HG03139 (cell line): ENCODE results near the gene SRC.

ENCODE experiments used
- ATAC-seq: cut with Tn5 transposase; IDR thresholded peaks from one replicate; pipeline ENCODE4 v1.9.1; 2021; ENCODE audit not compliant: unreplicated experiment

Gene SRC

DNA sequence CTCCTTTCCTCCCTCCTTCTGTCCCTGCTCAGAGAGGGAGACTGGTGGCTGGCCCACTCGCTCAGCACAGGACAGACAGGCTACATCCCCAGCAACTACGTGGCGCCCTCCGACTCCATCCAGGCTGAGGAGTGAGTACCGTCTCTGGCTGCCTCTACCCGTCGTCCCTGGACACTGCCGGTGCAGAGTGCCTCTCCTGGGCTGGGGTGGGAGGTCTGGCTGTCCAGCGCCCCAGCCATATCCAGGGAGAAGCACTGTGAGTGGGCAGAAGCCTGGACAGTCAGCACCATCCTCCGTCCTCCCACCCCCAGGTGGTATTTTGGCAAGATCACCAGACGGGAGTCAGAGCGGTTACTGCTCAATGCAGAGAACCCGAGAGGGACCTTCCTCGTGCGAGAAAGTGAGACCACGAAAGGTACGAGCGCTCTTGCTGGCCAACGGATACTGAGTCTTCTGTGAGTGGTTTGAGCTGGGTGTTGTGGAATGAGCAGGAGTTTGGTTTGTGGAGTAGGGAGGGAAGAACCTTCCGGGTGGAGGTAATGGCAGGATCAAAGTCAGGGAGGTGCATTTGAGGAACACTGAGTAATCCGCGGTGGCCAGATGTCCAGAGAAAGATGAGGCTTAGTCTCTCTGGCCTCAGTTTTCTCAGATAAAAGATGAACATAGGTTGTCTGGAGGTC, 48.1 kb downstream of the SRC start:
- no peak for ATAC-seq

DNA sequence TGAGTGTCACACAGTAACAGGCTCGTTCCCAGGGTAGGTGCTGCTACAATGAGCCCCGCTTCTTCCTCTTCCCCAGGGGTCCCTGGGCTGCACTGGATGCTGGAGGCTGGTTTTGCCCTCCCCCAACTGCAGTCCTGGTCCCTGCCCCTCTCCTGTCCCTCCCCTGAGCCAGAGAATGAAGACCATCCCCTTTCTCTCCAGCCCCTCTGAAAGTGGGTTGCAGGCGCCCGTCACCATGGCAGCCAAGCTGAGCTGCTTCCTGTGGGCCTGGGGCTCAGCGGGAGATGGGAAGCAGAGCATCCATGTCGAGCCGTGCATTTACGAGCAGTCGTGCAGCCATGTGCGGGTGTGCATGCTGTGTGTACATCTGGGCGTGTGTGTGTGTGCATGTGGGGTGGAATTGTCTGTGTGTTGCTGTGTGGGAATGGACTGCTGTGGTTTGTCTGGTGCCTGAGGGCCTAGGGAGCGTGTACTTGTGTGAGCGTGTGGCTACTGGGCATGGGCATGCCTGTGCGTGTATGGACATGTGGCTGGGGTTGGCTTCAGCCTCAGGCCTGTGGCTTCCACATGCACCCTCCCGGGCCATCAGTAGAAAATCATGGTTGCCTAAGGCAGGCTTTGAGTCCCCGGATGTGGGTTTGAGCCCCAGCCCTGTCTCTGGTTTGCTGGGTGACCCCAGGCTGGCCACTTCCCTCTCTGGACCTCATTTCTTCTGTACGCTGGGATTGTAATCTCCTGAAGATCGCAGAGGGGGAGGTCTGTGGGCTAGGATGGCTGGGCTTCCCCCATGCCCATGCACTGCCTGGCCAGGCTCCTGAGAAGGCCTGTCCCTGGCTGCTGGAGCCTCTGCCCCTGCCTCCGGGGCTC, 48.8 kb downstream of the SRC start:
- ATAC-seq, result no peak

DNA sequence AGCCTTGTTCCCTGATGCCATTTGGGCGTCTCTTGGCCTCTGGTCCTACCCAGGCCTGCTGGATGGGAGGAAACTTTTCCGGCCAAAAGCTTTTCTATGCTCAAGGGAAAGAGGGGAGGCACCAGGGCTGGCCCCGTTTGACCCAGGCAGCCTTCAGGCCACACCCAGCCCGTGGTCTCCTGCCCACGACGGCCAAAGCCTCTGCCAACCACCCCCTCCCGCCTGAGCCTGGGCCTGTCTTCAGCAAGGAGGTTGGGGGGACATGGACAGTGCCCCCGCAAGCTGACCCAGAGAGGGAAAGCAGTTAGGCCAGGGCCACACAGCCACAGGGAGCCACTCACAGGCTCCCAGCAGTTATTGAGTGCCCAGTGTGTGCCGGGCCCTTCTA, 49.5 kb downstream of the SRC start:
- no peak for ATAC-seq

DNA sequence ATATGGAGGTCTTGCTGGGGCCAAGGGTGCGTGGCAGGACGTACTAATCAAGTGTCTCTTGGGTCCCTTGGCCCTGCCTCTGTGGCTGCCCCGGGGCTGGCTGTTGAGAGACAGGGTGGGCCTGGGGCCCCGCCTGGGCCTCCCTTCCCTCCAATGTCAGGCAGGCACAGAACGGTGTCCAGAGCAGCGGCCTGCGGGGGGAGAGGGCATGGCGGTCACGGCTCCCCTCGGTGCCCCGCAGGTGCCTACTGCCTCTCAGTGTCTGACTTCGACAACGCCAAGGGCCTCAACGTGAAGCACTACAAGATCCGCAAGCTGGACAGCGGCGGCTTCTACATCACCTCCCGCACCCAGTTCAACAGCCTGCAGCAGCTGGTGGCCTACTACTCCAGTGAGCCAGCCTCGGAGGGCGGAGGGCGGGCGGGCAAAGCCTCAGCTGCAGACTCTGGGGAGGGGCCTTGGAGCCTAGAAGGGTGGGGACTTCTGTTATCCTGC, 50.0 kb downstream of the SRC start:
- ATAC-seq, result no peak

DNA sequence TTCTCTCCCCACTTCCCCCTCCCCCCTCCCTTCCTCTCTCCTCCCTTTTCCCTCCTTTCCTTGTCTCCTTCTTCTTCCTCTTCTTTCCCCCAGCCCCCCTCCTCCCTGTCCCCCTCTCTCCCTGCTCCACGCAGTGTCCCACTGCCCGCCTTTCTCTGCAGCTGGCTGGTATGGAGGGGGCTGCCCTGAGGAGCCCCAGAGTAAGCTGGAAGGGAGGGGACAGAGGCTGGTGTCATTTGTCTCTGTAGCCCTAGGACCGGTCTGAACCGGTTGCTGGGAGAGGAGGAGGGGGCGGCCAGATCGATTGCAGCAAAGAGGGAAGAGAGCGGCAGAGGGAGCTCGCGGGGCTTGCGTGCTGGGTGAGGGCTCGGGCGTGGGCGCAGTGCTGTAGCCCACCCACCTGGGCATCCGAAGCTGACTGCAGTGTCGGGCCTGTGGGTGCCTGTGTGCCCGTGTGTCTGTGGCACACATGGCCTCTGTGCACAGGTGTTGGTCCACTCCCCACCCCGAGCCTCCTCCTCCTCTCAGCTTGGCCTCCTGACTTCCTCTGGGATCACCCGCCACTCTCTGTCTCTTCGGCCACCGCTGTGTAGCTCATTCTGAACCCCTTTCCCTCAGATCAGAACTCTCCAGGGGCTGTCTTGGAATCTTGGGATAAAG, 50.6 kb downstream of the SRC start:
- no peak for ATAC-seq

DNA sequence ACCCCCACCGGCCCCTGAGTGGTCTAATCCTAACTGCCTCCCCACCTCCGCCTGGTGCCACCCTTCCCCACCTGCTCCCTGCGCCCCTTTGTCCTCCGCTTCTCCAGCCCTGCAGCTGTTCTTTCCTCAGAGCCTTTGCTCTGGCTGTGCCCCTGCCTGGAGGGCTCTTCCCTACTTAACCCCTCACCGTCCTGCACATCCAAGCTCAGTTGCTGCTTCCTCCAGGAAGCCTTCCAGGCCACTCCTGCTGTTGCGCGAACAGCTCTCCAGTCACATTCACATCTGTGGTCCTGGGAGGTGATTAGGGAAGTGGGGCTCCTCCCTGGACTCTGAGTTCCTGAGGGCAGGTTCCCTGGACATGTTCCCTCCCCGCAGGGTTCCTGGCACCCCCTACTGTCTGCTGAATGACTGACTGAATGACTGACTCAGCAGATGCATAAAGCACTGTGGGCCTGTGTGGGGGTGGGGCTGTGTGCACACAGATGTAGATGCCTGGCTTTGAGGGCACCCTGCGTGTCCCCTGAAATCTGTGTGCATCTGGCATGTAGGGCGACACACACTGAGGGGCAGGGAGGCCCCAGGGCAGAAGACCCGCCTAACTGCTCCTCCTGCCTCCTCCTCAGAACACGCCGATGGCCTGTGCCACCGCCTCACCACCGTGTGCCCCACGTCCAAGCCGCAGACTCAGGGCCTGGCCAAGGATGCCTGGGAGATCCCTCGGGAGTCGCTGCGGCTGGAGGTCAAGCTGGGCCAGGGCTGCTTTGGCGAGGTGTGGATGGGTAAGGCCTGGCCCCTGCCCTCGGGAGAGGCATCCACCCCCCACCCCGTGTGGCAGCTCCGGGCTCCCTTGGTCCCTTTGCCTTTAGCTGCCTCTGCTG, 51.4 kb downstream of the SRC start:
- no peak for ATAC-seq

DNA sequence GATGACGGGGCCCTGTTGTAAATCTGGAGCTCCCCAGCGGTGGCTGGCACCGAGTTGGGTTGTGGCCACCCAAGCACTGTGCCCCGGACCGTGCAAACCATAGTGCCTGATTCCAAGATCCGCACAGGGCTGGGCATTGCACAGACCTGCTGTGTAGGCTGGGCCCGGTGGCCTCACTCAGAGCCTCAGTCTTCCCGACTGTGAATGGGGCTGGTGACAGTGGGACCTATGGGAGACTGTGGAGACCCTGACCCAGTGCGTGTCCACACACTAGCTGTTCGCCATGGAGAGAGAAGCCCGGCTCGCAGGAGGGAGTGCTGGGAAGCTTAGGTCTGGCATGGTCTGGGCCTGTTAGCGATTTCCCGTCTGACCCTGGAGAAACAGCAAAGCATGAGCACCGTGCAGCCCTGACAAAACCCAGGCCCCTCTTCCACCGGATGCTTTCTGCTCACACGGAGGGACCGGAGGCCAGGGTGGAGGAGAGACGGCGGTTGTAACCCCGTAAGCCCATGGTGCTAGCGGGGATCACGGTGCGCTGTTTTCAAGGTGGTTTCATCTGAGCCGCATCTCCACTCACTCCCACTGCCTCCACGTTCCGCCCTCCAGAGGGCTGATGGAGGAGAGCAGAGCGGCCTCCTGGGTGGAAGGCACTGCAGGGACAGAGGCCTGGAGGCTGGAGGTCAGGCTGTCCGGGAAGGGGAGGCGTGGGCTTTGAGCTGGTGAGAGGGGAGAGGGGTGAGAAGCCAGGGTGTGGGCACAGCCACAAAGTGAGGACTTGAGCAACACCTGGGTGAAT, 52.2 kb downstream of the SRC start:
- ATAC-seq, result no peak

DNA sequence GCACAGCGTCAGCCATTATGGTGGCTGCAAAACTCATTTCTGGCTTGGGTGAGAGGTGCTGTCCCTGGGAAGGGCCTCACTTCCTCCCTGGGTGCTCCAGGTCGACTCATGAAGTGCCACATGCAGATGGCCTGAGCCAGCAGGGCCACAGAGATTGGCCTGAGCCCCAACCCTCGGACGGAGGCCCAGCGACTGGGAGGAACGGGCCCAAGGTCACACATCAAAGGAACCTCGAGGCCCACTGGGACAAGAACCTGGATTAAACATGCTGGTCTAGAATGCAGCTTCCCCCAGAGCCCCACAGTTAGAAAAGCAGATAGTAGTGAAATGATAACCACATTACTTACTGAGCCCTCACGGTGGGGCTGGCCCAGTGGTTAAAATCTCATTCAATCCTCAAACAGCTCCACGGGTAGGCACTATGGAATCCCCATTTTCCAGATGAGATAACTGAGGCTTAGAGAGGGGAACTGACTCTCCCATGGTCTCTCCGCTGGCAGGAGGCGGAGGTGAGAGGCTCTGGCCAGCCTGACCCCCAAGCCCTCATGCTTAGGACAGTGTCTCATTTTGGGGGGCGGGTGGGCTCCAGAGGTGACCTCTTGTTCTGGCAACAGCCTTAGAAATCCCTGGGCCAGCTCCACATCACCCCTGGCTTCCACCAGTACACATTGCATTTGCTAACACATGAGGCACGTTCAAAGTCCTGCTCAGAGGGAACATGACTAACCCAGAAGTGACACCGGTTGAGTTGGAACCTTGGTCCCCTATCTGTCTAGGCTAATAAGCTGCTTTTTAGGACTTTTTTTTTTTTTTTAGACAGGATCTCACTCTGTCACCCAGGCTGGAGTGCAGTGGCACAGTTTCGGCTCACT, 53.0 kb downstream of the SRC start:
- ATAC-seq, result no peak

DNA sequence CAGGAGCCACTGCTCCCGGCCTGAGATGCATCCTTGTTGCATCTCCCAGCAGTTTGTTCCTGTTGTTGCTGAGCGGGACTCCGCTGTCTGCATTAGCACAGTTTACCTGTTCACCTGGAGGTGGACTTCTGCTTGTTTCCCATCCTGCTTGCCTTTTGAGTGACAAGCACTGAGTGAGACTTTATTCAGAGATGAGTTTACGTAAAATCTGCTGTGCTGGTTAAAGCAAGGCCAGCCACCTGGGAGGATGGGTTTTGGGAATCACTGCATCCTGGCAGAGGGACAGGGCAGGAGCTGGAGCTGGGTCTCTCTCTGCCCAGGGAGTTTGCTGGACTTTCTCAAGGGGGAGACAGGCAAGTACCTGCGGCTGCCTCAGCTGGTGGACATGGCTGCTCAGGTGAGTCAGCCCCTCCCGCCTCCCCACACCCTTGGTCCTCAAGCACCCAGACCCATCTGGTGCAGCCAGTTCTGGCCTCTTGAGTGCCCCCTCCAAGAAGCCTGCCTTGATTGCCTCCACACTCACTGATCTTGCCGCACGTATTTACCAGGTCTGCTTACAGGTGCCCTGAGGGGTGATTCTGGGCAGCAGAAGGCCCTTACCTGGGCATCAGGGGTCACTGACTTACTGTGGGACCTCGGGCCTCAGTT, 55.5 kb downstream of the SRC start:
- no peak for ATAC-seq

DNA sequence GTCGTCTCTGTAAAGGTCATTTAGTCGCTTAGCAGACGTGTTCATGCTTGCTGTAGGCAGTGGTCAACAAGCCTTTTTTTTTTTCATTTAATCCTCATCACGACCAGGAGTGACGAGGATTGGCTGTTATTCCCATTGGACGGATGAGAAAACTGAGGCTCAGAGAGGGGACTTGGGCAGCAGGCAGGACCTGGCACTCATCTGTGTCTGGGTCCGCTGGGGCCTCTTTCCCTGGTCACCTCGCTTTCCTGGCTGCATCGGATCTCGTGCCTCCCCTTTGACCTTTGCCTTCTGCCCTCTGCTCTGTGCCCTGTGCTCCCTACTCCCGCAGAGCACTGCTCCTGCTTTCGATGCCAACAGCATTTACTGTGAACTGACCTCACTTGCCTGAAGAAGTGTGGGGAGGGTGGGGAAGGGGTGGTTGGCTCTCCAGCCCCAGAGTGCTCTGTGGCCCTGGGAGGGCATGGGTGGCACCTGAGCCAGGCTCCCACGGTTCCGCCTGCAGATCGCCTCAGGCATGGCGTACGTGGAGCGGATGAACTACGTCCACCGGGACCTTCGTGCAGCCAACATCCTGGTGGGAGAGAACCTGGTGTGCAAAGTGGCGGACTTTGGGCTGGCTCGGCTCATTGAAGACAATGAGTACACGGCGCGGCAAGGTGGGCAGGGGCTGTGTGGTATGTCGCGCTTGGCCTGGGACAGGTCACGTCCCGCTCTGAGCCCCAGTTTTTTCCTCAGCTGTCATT, 56.2 kb downstream of the SRC start:
- ATAC-seq, result no peak

DNA sequence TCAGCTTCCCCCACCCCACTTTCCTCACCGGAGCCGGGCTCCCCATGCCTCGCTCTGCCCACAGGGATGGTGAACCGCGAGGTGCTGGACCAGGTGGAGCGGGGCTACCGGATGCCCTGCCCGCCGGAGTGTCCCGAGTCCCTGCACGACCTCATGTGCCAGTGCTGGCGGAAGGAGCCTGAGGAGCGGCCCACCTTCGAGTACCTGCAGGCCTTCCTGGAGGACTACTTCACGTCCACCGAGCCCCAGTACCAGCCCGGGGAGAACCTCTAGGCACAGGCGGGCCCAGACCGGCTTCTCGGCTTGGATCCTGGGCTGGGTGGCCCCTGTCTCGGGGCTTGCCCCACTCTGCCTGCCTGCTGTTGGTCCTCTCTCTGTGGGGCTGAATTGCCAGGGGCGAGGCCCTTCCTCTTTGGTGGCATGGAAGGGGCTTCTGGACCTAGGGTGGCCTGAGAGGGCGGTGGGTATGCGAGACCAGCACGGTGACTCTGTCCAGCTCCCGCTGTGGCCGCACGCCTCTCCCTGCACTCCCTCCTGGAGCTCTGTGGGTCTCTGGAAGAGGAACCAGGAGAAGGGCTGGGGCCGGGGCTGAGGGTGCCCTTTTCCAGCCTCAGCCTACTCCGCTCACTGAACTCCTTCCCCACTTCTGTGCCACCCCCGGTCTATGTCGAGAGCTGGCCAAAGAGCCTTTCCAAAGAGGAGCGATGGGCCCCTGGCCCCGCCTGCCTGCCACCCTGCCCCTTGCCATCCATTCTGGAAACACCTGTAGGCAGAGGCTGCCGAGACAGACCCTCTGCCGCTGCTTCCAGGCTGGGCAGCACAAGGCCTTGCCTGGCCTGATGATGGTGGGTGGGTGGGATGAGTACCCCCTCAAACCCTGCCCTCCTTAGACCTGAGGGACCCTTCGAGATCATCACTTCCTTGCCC, 57.4 kb downstream of the SRC start:
- no peak for ATAC-seq

DNA sequence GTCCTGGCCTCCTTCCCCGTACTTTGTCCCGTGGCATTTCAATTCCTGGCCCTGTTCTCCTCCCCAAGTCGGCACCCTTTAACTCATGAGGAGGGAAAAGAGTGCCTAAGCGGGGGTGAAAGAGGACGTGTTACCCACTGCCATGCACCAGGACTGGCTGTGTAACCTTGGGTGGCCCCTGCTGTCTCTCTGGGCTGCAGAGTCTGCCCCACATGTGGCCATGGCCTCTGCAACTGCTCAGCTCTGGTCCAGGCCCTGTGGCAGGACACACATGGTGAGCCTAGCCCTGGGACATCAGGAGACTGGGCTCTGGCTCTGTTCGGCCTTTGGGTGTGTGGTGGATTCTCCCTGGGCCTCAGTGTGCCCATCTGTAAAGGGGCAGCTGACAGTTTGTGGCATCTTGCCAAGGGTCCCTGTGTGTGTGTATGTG, 58.5 kb downstream of the SRC start:
- ATAC-seq, result no peak

DNA sequence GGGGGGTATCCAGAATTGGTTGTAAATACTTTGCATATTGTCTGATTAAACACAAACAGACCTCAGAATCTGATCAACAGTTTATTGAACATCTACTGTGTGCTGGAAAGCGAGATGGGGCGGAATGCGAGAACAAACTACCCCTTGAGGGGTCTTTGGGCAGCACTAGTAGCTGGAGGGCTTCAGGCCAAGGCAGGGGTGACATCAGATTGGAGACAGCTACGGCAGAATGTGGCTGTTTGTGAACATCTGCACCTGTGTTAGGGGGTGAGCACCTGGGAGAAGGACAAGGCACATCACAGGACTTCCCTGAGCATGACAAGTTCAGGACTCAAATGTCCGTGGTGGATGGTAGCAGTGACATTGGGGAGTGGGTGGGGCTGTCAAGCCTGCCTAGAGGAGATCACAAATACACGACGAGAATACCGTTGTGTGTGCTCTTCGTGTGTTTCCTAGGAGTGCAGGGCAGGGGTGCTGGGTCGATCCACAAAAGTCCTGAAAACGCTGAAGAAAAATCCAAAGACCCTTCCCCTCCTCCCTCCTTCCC, 59.5 kb downstream of the SRC start:
- ATAC-seq, result no peak

DNA sequence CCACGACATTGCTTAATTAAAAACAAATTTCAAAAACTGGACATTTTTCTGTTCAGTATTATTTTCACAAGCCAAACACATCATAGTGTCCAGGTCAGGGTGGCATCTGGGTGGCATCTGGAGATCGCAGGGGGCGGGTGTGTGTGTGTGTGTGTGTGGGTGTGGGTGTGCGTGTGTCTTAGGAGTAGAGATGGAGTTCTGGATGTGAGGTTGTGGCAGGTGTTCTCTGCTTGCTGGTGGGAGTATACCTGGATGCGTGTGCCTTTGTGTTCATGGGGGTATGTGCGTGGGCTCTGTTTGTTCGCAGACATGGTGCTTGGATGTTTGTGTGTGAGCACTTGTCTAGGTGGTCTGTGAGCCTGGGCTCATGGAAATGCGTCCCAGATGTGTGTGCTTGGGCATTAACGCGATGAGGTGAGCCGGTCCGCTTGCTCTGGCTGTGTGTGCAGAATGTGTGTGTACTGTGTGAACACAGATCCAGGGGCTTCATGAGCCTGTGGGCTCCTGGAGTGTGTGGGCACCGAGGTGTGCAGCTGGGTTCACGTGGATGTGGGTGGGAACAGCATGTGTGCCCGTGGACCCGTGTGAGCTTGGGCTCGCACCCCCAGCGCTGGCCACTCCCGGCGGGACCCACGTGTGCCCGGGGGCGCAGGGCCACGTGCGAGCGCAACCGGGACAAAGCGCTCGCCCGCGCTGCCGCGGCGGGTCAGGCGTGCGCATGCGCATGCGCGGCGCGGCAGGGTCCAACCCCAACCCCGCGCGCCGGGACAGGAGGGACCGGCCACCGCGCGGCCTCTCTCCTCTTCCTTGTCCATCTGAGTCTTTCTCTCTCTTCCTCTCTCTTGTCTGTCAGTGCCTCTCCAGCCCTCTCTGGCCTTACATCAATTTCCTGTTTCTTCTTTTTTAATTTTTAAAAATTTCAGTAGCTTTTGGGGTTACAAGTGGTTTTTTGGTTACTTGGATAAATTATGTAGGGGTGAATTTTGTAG, 60.4 kb downstream of the SRC start:
- no peak for ATAC-seq

DNA sequence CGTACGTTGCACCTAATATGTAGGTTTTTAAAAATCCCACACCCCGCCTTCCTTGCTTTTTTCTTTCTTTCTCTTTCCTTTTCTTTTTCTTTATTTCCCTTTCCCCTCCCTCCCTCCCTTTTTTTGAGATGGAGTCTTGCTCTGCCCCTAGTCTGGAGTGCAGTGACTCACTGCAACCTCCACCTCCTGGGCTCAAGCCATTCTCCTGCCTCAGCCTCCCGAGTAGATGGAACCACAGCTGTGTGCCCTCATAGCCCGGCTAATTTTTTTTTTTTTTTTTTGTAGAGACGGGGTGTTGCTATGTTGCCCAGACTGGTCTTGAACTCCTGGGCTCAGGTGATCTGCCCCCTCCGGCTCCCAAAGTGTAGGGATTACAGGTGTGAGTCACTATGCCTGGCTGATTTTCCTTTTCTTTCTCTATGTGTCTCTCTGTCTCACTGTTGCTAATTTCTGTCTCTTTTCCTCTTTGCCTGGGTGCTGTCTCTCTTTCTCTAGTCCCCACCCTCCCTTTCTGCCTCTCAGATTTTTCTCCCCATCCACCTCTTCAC, 61.2 kb downstream of the SRC start:
- no peak for ATAC-seq
